ENCODE data around the gene ADAMTS2.
A peak's percentile ranks its signal among the peaks of the same experiment; 100 is the strongest.

ADAMTS2 gene

DNA sequence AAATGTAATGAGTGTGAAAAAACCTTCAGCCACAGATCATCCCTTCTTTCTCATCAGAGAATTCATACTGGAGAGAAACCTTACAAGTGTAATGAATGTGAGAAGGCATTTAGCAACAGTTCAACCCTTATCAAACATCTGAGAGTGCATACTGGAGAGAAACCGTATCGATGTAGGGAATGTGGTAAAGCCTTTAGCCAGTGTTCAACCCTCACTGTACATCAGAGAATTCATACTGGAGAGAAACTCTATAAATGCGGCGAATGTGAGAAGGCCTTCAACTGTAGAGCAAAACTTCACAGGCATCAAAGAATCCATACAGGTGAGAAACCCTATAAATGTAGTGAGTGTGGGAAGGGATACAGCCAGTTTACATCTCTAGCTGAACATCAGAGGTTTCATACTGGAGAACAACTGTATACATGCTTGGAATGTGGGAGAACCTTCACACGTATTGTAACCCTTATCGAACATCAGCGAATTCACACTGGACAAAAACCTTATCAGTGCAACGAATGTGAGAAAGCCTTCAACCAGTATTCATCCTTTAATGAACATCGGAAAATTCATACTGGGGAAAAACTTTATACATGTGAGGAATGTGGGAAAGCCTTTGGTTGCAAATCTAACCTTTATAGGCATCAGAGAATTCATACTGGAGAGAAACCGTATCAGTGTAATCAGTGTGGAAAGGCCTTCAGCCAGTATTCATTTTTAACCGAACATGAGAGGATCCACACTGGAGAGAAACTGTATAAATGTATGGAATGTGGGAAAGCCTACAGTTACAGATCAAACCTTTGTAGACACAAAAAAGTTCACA is 265.9 kb downstream of the ADAMTS2 start:
- Histone ChIP-seq H3K27me3 (ENCODE audit: low read depth, low read length) (no peaks in the 10 kb centered on the region), H3K27ac (ENCODE audit: low read length) (no peak overlapping the region), H3K9me3 (ENCODE audit: control insufficient read depth in 1 of 2, low read length in 2 of 2) (peaks cover 83 to 88% of the 10 kb centered on the region in 2 donors), H3K4me1 (ENCODE audit: control insufficient read depth in 1 of 2, insufficient read depth in 2 of 2, low read length in 2 of 2) (no peaks in the 10 kb centered on the region), H3K36me3 (ENCODE audit: control insufficient read depth in 1 of 2, insufficient read depth in 2 of 2, low read length in 2 of 2) (peaks cover 38 to 81% of the 10 kb centered on the region in 2 donors), H3K4me3 (ENCODE audit: low read depth in 1 of 2, low read length in 2 of 2) (peak overlapping the region; percentile 30 to 68)

DNA sequence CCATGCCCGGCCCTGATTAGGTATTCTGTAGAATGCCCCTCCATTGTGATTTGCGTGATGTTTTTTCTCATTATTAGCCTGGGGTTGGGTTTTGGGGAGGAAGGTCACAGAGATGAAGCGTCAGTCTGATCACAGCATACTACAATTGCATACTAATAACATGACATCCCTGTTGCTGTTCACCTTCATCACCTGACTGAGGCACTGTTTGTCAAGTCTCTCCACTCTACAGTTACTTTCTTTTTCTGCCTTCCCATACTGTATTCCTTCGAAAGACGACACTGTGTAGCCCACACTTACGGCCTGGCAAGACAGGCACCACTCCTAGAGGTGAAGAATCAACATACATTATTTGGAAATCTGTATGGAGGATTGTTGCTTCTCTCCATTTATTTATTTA is 279.6 kb downstream of the ADAMTS2 start:
- H3K27ac ChIP-seq (ENCODE audit: low read length) = no peak overlapping the region
- peak overlapping the region in 1 of 2 donors; percentile 12 for H3K4me3 ChIP-seq (ENCODE audit: low read depth in 1 of 2, low read length in 2 of 2)
- peaks cover 14 to 71% of the 10 kb centered on the region in 2 donors for H3K36me3 ChIP-seq (ENCODE audit: control insufficient read depth in 1 of 2, insufficient read depth in 2 of 2, low read length in 2 of 2)
- H3K27me3 ChIP-seq (ENCODE audit: low read depth, low read length) = no peaks in the 10 kb centered on the region
- peaks cover 0 to 14% of the 10 kb centered on the region in 2 donors for H3K4me1 ChIP-seq (ENCODE audit: control insufficient read depth in 1 of 2, insufficient read depth in 2 of 2, low read length in 2 of 2)
- peaks cover 37 to 38% of the 10 kb centered on the region in 2 donors for H3K9me3 ChIP-seq (ENCODE audit: control insufficient read depth in 1 of 2, low read length in 2 of 2)

DNA sequence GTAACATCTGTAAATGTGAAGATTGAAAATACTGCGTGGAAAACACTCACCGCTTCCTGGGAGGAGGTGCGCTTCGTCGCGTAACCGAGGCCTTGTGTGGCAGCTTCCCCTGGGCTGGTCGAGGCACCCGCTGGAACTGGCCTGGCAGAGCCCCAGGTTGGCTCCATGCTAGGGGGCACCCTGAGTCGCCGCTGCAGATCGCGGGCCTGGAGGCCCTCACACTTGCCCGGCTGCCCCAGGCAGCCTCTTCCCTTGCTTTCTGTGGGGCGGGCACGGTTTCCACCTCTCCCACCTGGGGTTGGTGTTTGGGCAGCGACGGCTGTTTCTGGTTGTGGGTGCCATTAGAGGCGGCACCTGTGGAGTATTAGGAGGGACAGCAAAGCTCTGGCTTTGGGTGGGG is 284.2 kb downstream of the ADAMTS2 start:
- H3K4me3 ChIP-seq (ENCODE audit: low read depth in 1 of 2, low read length in 2 of 2) = peak overlapping the region; percentile 78 to 84
- no peaks in the 10 kb centered on the region for H3K27me3 ChIP-seq (ENCODE audit: low read depth, low read length)
- H3K27ac ChIP-seq (ENCODE audit: low read length) = no peak overlapping the region
- H3K4me1 ChIP-seq (ENCODE audit: control insufficient read depth in 1 of 2, insufficient read depth in 2 of 2, low read length in 2 of 2) = peaks cover 0 to 16% of the 10 kb centered on the region in 2 donors
- H3K9me3 ChIP-seq (ENCODE audit: control insufficient read depth in 1 of 2, low read length in 2 of 2) = peaks cover 5 to 6% of the 10 kb centered on the region in 2 donors
- H3K36me3 ChIP-seq (ENCODE audit: control insufficient read depth in 1 of 2, insufficient read depth in 2 of 2, low read length in 2 of 2) = peaks cover 9 to 32% of the 10 kb centered on the region in 2 donors

All from muscle layer of duodenum (tissue), 2 donors.